Measurements from ENCODE around the gene BRIP1. TPM values are rescaled to one million over a fixed set of nuclear protein-coding genes. Genes with fewer than 3 reads are reported as not detected.

BRIP1 gene
- total RNA-seq, 1 donor, result 22.9 TPM

- DNase-seq (ENCODE audit: low read depth), result no peak
- H3K4me3 ChIP-seq (ENCODE audit: low read depth, low read length), result no peak overlapping the region
- no peak for TF ChIP-seq CTCF (IDR thresholded peaks at IDR 0.05; ENCODE audit: insufficient read depth, low read depth, low read length)
Observed at GRCh38 chr17:61749823-61750404, 113.4 kb downstream of the BRIP1 start.

GRCh38 chr17:61746248-61746985 is 116.9 kb downstream of the BRIP1 start:
- no peak for DNase-seq (ENCODE audit: low read depth)
- TF ChIP-seq CTCF (IDR thresholded peaks at IDR 0.05; ENCODE audit: insufficient read depth, low read depth, low read length), result no peak
- no peak overlapping the region for H3K4me3 ChIP-seq (ENCODE audit: low read depth, low read length)

GRCh38 chr17:61744804-61745203 is 118.5 kb downstream of the BRIP1 start:
- TF ChIP-seq CTCF (IDR thresholded peaks at IDR 0.05; ENCODE audit: insufficient read depth, low read depth, low read length), result no peak
- H3K4me3 ChIP-seq (ENCODE audit: low read depth, low read length), result no peak overlapping the region
- DNase-seq (ENCODE audit: low read depth), result no peak

- DNase-seq (ENCODE audit: low read depth), result no peak
- TF ChIP-seq CTCF (IDR thresholded peaks at IDR 0.05; ENCODE audit: insufficient read depth, low read depth, low read length), result no peak
- no peak overlapping the region for H3K4me3 ChIP-seq (ENCODE audit: low read depth, low read length)
Observed at GRCh38 chr17:61744252-61744651, 119.1 kb downstream of the BRIP1 start.

GRCh38 chr17:61743766-61744165 is 119.6 kb downstream of the BRIP1 start:
- DNase-seq (ENCODE audit: low read depth), result no peak
- no peak overlapping the region for H3K4me3 ChIP-seq (ENCODE audit: low read depth, low read length)
- no peak for TF ChIP-seq CTCF (IDR thresholded peaks at IDR 0.05; ENCODE audit: insufficient read depth, low read depth, low read length)

- DNase-seq (ENCODE audit: low read depth), result no peak
- no peak for TF ChIP-seq CTCF (IDR thresholded peaks at IDR 0.05; ENCODE audit: insufficient read depth, low read depth, low read length)
Observed at GRCh38 chr17:61739002-61739401, 124.3 kb downstream of the BRIP1 start.

More at GRCh38 chr17:61739002-61739401, 124.3 kb downstream of the BRIP1 start:
- no peak overlapping the region for H3K4me3 ChIP-seq (ENCODE audit: low read depth, low read length)

Data from fibroblast of villous mesenchyme (primary cell).